Tibial nerve (tissue), 4 donors: Measurements from ENCODE around the gene PDZK1IP1. TPM values are rescaled to one million over a fixed set of nuclear protein-coding genes. Genes with fewer than 3 reads are reported as not detected.

ENCODE experiments used
- DNase-seq, 2 donors: peaks; one replicate each; pipeline ENCODE4 v3.0.0-alpha.2; 2019; ENCODE audit warnings: low spot score in 2 of 2
- H3K27ac ChIP-seq, 4 donors: fragments of 200-600 bp; sonication (generic) in 3 of 4; one replicate each; pipeline ENCODE4 v1.5.1; 2017 to 2019; ENCODE audit warnings: mild to moderate bottlenecking in 1 of 4
- H3K27me3 ChIP-seq, 2 donors: fragments of 200-600 bp; sonication (generic) in 1 of 2; one replicate each; pipeline versions ENCODE4 v1.5.1 to v1.6.0; 2017 to 2019
- H3K36me3 ChIP-seq, 3 donors: fragments of 200-600 bp; sonication (generic); one replicate each; pipeline ENCODE4 v1.5.1; 2018 to 2019
- H3K4me1 ChIP-seq, 4 donors: fragments of 200-600 bp; sonication (generic) in 3 of 4; one replicate each; pipeline ENCODE4 v1.5.1; 2017 to 2019
- H3K4me3 ChIP-seq, 4 donors: fragments of 200-600 bp; sonication (generic) in 3 of 4; one replicate each; pipeline ENCODE4 v1.5.1; 2017 to 2019; ENCODE audit warnings: mild to moderate bottlenecking in 1 of 4, moderate library complexity in 1 of 4
- H3K9me3 ChIP-seq, 4 donors: fragments of 200-600 bp; sonication (generic) in 3 of 4; one replicate each; pipeline ENCODE4 v1.5.1; 2017 to 2019
- EP300 ChIP-seq, 2 donors: sonication (generic); formaldehyde crosslinking; IDR thresholded peaks; one replicate each; pipeline ENCODE4 v1.6.1; 2017; ENCODE audit warnings: antibody characterized with exemption in 2 of 2, mild to moderate bottlenecking in 1 of 2
- POLR2A ChIP-seq, 2 donors: fragments of 450-650 bp; IDR thresholded peaks; one replicate each; pipeline ENCODE4 v1.6.1; 2017; ENCODE audit warnings: antibody characterized with exemption in 2 of 2, mild to moderate bottlenecking in 2 of 2, moderate library complexity in 2 of 2
- WGBS, 2 donors: methylation state at CpG; one replicate each; pipeline ENCODE4 v1.1.5; 2018; 5-methylcytosine and 5-hydroxymethylcytosine counted together
- total RNA-seq, 4 donors: library from RNA; depleted of rRNA; stranded (reverse); fragments of >200 nt; gene quantifications; one replicate each; pipeline ENCODE4 v1.1.0, GENCODE V29; 2016
- TF ChIP-seq, protein P1 (sequence below), 5 experiments: fragments of 200-600 bp in 3 of 5; fragments of 450-650 bp in 2 of 5; sonication (generic) in 3 of 5; IDR thresholded peaks; one replicate each; pipeline ENCODE4 v1.5.1; 2016 to 2019; ENCODE audit warnings: antibody characterized with exemption in 5 of 5, mild to moderate bottlenecking in 3 of 5, moderate library complexity in 2 of 5

The PDZK1IP1 gene
- total RNA-seq, 4 donors from 2014 or later = 1.5 to 4.2 TPM; not detected in 2

DNA sequence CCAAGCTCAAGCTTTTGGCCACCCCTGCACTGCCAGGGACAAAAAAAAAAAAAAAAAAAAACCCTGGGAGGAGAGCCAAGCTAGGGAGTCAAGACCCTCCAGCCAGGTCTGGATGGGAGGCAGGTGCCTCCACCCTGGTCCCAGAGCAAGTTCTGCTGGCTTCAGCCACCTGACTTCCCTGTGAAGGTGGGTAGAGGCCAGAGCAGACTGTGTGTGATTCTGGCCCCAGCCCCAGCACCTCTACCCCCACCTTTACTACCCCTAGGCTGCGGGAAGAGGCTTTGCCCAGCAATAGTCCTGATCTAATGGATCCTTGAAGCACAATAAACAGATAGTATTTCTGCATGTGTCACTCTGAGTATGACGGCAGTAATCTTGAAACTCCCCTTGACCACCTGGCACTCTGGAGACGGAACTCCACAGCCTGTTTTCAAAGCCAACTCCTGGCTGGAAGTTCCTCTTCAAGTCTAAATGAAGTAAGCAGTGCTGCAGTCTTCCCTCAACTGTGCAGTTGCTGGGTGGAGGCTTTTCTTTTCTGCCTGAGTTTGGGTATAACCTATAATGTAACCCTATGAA is 9.8 kb downstream of the PDZK1IP1 start:
- H3K27me3 ChIP-seq = peaks cover 0 to 31% of the 10 kb centered on the region in 2 donors
- no peaks in the 10 kb centered on the region for H3K9me3 ChIP-seq
- no peak for DNase-seq
- no peak overlapping the region for H3K27ac ChIP-seq
- peaks cover 0 to 22% (median 5%) of the 10 kb centered on the region in 4 donors for H3K4me1 ChIP-seq
- no peaks in the 10 kb centered on the region for H3K36me3 ChIP-seq
- TF ChIP-seq EP300 (IDR thresholded peaks at IDR 0.05) (no peak), POLR2A (IDR thresholded peaks at IDR 0.05) (no peak)
- TF ChIP-seq, protein P1, sequence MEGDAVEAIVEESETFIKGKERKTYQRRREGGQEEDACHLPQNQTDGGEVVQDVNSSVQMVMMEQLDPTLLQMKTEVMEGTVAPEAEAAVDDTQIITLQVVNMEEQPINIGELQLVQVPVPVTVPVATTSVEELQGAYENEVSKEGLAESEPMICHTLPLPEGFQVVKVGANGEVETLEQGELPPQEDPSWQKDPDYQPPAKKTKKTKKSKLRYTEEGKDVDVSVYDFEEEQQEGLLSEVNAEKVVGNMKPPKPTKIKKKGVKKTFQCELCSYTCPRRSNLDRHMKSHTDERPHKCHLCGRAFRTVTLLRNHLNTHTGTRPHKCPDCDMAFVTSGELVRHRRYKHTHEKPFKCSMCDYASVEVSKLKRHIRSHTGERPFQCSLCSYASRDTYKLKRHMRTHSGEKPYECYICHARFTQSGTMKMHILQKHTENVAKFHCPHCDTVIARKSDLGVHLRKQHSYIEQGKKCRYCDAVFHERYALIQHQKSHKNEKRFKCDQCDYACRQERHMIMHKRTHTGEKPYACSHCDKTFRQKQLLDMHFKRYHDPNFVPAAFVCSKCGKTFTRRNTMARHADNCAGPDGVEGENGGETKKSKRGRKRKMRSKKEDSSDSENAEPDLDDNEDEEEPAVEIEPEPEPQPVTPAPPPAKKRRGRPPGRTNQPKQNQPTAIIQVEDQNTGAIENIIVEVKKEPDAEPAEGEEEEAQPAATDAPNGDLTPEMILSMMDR (IDR thresholded peaks at IDR 0.05) = no peak
- 66 to 67% methylated on average over 3 of the region's 3 CpGs for WGBS, 2 donors
- no peak overlapping the region for H3K4me3 ChIP-seq

DNA sequence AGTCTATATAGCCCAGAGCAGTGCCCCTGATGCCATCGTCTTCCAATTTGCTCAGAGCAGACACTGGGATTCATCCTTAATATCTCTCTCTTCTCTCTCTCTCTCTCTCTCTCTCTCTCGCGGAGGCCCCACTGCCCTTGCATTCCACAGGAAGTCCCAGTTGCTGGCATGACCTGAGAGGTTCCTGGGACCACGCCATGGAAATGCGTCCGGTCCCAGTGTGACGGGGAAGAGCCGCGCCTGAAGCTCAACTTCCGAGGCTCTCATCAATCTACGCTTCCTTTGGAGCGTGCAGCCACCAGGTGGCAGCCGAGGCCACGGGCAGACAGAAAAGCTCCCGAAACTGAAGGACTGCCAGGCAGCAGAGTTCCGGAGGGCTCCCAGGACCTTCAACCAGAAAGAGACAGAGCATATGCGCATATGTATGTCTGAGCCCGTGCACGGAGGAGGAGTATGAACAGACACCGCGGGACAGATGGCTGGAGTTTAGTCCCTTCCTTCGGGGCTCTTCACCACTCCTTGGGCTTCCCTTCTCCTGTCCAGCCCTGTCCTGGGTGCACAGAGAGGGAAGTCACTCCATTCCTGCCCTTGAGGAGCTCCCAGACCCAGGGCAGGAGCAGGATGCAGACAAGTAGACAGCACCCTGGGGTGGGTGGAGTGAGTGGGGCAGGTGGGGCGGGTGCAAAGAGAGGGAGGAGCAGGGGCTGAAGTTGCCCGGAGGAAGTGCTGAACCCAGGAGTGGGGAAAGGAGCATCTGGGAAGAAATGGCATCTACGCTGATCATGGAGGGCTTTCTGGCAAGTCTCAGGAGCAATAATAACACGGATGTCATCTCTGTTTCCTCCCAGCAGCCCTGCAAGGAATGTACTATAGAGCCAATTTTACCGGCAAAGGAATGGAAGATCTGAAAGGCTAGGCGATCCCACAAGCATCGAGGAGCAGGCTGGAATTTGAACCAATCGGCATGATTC is 10.5 kb downstream of the PDZK1IP1 start:
- Histone ChIP-seq H3K9me3 (no peaks in the 10 kb centered on the region), H3K4me1 (peaks cover 0 to 27% (median 5%) of the 10 kb centered on the region in 4 donors), H3K27ac (no peak overlapping the region), H3K36me3 (no peaks in the 10 kb centered on the region), H3K4me3 (peak overlapping the region; percentile 8 to 48 (median 28)), H3K27me3 (peaks cover 0 to 31% of the 10 kb centered on the region in 2 donors)
- WGBS, 2 donors = 3 to 7% methylated on average over 27 to 28 of the region's 30 CpGs
- DNase-seq = peak; percentile 85 to 90
- TF ChIP-seq, protein P1 (IDR thresholded peaks at IDR 0.05) = peak; percentile 79 to 90 (median 83)
- TF ChIP-seq EP300 (IDR thresholded peaks at IDR 0.05) (peak in 1 of 2 donors; percentile 24), POLR2A (IDR thresholded peaks at IDR 0.05) (no peak)

DNA sequence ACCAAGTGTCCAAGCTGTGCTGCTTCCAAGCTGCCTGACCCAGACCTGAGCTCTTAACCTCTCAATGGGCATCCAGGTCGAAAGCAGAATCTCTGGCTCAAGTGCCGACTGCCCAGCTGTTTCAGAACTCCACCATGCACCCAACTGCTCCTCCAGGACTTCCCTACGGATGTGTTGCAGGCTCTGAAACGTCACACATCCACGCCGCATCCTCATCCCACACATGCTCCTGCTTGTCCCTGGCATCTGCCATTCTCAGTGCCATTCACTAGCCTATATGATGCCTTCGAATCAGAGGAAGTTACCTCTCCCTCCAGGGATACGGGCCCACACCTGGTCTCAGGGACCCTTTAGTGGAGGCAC is 11.2 kb downstream of the PDZK1IP1 start:
- no peaks in the 10 kb centered on the region for H3K36me3 ChIP-seq
- DNase-seq = no peak
- H3K27me3 ChIP-seq = peaks cover 0 to 30% of the 10 kb centered on the region in 2 donors
- H3K4me3 ChIP-seq = peak overlapping the region in 2 of 4 donors; percentile 8 to 48
- H3K9me3 ChIP-seq = no peaks in the 10 kb centered on the region
- no peak for TF ChIP-seq POLR2A (IDR thresholded peaks at IDR 0.05)
- TF ChIP-seq, protein P1 (IDR thresholded peaks at IDR 0.05) = no peak
- no peak for TF ChIP-seq EP300 (IDR thresholded peaks at IDR 0.05)
- no peak overlapping the region for H3K27ac ChIP-seq
- WGBS, 2 donors = 69 to 83% methylated on average over 8 of the region's 8 CpGs
- H3K4me1 ChIP-seq = peaks cover 0 to 27% (median 5%) of the 10 kb centered on the region in 4 donors

DNA sequence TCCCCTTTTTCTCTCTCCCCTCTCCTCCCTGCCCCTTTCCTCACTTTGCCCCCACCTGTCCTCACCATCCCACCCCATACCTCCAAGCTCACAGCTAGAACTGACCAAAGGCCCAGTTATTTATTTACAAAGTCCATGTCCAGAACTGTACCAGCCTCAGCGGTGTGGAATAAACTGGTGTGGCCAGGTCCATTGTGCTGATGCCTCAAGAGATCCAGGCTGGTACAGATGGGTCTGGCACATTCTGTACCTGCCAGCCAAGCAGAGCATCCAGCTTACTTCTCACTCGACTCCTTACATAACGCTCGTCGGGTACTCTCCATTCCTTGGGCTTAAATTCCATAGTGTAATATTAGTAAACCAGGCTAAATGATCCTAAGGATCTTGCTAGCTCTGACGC is 11.8 kb downstream of the PDZK1IP1 start:
- peaks cover 0 to 2% (median 0%) of the 10 kb centered on the region in 4 donors for H3K9me3 ChIP-seq
- peaks cover 0 to 24% of the 10 kb centered on the region in 2 donors for H3K27me3 ChIP-seq
- no peaks in the 10 kb centered on the region for H3K36me3 ChIP-seq
- WGBS, 2 donors = 82 to 83% methylated on average over 6 of the region's 6 CpGs
- DNase-seq = no peak
- no peak overlapping the region for H3K4me3 ChIP-seq
- TF ChIP-seq, protein P1 (IDR thresholded peaks at IDR 0.05) = no peak
- TF ChIP-seq EP300 (IDR thresholded peaks at IDR 0.05) (no peak), POLR2A (IDR thresholded peaks at IDR 0.05) (no peak)
- H3K4me1 ChIP-seq = peaks cover 0 to 27% (median 5%) of the 10 kb centered on the region in 4 donors
- H3K27ac ChIP-seq = no peak overlapping the region
